Stromal cell of bone marrow (primary cell): ENCODE measurements around the gene PARVB.
A peak's percentile ranks its signal among the peaks of the same experiment; 100 is the strongest.

Experiments used
- DNase-seq: peaks from one replicate; pipeline ENCODE4 v3.0.0-alpha.2; 2012; ENCODE audit warnings: low read depth

The PARVB gene

GRCh38 chr22:44028091-44028490 lies 4.0 kb downstream of the PARVB start:
- no peak for DNase-seq

- no peak for DNase-seq
Observed at GRCh38 chr22:44029069-44029468, 5.0 kb downstream of the PARVB start.

- DNase-seq = no peak
Observed at GRCh38 chr22:44030051-44030701, 6.1 kb downstream of the PARVB start.

GRCh38 chr22:44030702-44031082 lies 6.6 kb downstream of the PARVB start:
- no peak for DNase-seq

DNA sequence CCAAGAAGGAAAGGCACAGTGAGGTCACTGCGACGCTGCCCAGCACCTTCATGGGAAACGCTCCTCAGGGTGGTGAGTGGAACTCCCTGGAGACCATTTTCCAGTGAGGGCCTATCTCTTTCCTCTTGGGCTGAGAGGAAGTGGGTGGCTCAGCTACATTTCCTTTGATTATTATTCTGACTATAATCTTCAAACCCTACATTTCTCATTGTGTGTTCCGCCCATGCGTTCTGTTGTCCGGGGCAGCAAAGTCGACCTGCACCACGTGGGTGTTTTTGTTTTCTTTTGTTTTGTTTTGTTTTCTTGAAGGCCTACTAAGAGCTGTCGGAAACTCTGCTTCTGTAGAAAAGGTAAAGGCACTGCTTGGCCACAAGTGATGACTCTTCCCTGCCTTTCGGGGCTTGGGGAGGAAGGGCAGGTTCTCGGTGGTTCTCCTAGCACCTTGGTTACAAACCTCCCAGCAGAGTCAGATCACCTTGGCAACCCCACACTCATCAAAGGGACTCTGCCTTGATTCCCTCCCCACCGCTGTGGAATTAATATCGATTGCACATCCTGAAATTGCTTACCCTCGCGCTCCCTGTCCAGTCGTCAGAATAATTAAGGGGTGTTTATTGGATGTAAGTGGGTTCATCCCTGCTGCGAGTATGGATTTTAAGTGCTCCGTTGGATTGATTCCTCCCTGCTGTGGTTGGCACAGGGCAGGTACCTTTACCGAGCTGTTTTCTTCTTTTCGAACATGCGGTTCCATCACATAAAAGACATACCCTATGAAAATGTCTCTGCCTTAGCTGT lies 7.3 kb downstream of the PARVB start:
- no peak for DNase-seq

- peak; percentile 74 for DNase-seq
Observed at GRCh38 chr22:44032126-44032730, 8.1 kb downstream of the PARVB start.

DNA sequence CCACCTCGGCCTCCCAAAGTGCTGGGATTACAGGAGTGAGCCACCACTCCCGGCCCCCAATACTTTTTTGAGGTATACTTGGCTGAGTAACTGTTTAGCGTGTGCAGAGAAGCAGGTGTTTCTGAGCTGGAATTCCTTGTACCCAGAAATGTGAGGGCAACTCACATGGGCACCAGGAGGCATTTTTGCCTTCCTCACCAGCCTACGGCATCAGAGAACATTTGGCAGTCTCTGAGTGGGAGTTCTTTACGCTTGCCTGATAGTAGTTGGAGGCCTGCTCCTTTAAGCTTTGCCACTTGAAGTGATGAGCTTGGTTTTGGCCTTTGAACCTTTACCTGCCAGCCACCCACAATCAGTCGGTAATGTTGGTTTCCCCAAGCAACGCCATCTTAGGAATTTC lies 9.2 kb downstream of the PARVB start:
- DNase-seq = no peak

- no peak for DNase-seq
Observed at GRCh38 chr22:44033694-44034093, 9.6 kb downstream of the PARVB start.

GRCh38 chr22:44037519-44038375 lies 13.6 kb downstream of the PARVB start:
- DNase-seq = peak; percentile 89

DNA sequence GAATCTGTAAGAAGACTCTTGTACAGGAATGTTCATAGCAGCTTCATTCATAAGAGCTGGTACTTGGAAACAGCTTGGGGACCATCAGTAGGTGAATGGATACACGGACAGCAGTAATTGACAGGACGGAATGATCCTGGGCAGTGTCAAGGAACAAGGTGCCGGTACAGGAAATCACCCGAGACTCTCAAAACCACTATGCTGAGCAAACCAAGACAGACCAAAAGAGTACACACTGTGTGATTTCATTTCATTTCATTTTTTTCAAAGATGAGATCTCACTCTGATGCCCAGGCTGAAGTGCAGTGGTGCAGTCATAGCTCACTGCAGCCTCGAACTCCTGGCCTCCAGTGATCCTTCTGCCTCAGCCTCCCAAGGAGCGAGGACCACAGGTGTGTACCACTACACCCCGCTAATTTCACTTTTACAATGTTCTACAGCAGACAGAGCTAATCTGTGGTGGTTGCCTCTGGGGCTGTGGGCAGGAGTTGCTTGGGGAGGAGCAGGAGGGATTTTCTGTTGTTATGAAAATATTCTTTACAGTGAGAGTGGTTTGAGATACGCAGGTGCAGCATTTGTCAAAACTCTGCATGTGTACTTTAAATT lies 15.6 kb downstream of the PARVB start:
- no peak for DNase-seq

DNA sequence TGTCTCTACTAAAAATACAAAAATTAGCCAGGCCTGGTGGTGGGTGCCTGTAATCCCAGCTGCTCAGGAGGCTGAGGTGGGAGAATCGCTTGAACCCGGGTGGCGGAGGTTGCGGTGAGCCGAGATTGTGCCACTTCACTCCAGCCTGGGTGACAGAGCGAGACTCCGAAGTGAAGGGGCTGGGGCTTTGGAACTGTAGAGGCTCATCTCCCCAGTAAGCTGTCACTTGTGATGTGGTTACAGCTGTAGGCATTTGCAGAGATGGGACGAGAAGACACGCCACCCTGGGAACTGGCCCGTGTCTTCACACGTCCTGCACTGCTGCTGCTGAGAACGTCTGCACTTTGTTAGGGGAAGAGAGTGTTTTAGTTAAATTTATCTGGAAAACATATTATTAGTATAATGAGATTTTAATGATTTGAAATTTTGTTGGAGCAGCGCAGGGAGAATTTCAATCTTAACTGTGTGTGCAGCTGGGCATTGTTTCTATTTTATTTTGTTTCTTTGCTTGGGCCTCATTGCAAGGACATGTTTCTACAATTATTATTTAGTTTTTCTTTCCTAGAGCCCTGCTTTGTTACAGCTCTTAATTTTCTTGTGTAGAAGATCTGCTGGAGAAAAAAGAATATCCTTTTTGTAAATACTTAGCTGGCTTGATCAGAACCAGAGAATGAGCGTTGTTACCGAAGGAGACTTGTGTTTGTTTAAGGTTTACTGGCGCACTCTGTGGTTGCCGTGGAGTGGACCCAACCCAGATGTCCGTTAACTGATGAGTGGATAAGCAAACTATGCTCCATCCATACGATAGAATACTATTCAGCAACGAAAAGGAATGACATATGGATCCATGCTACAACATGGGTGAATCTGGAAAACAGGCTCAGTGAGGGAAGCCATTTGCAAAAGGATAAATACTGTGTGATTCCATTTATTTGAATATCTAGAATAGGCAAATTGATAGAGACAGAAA lies 18.4 kb downstream of the PARVB start:
- DNase-seq = no peak

DNA sequence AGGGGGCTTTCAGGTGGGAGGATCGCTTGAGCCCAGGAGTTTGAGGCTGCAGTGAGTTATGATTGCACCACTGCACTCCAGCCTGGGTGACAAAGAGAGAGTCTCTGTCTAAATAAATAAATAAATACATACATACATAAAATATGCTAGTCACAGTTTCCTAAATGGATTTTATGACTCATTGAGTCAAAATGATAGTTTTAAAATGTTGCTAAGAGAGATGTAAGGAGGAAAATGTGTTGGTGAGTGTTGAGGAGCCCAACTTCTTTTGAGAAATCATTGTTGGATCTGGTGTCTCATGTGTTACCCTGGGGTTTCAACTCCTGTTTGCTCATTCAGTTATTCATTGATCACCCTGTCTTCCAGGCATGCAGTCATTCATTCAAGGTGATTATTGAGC lies 21.0 kb downstream of the PARVB start:
- peak; percentile 69 for DNase-seq

DNA sequence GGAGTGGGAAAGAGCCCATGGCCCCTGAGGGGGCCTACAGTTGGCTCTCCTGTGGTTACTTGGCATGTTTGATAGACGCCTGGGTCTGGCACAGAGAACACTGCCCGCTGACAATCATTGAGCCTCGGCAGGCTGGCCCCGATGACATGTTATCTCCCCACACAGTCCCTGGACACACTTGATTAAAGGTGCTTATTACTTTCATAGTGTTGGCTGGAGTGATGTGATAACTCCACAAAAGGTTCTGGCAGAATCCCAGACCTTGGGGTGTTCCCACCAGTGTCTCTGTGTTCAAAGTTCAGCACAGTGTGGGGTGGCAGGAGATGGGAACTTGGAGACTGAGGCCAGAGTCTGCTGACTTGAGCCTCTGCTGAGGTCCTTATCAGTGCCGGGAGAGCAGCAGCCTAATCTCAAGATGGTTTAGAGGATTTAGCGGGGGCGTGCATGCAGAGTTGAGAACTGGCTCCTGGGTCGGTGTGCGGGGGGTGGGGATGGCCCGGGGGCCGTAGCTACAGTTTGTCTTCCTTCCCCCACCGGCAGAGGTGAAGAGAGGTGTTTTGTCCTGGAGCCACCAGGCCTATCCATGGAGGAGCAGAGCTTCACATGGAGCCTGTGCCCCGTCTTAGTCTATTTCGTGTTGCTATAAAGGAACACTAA lies 22.5 kb downstream of the PARVB start:
- DNase-seq = no peak

GRCh38 chr22:44047891-44048301 lies 23.8 kb downstream of the PARVB start:
- no peak for DNase-seq

DNA sequence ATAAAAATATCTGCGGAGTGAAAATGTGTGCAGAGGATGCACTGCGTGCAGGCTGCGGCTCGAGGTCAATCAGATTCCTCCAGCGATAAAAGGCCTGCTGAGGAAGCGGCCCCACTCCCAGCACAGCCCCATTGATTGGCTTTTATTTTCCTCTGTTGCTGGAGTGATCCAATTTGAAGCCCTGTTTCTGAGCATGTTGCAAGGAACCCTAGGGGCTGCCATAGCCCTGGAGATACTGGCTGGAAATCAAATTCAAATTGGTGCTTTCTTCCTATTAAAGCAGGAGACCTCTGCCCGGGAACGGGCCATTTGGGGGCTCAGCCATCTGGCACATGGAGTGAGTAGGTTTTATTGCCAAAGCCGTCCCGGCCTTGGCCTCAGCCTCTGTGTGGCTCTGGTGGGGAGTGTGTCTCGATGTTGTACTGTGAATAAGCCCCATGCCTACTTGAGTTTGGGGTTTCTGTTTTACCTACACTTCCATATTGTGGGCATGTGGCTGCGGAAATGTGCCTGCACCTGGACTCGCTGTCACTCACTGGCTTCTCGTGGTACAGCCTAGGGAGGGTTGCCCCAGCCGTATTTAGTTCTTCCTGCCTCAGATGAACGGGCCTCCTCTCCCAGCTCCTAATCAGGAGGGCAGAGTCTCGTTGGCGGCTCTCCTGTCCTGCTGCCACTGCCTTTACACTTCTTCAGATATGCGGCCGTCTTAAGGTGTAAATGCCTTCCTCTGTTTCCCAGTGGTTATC lies 25.6 kb downstream of the PARVB start:
- DNase-seq = no peak

- no peak for DNase-seq
Observed at GRCh38 chr22:44050766-44051355, 26.8 kb downstream of the PARVB start.

- no peak for DNase-seq
Observed at GRCh38 chr22:44051358-44051757, 27.3 kb downstream of the PARVB start.

DNA sequence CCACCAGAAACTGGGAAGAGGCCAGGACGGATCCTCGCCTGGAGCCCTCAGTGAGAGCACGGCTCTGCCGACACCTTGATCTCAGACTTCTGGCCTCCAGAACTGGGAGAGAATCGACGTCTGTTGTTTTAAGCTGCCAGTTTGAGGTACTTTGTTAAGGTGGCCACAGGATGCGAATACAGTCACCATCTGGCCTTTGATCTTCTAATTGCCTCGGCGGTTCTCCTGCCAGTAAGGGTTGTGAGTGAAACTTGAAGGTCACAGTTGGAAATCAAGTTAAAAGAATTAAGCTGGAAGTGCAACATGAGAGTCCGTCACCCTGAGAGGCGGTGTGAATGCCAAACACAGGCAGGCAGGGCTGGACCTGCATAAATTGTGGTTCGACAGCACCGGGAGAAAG lies 27.9 kb downstream of the PARVB start:
- no peak for DNase-seq

DNA sequence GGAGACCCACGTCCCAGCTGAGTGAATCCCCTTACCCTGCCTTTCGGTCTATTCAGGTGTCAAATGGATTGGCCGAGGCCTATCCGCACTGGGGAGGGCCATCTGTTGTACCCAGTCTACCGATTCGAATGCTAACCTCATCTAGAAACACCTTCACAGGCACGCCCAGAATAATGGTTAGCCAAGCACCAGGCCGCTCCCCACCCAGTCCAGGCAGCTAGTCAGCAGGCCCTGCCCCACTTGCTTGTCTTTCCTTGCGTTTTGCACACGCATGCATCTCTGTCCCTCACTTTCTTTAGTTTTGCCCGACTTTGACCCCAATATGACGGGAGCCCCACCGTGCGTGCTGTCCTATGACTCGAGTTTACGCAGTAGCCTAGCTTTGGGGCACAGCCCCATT lies 31.7 kb downstream of the PARVB start:
- no peak for DNase-seq
